A549 (cell line): ENCODE measurements around the gene FSCN2. TPM values are rescaled to one million over a fixed set of nuclear protein-coding genes. Genes with fewer than 3 reads are reported as not detected.

Source experiments
- ATAC-seq, 2 experiments: fragments of 200-7000 bp in 1 of 2; fragments of >200 bp in 1 of 2; cut with Nextera tagmentation in 1 of 2; cut with Tn5 transposase in 1 of 2; 3 replicates each; pipeline versions ENCODE4 v1.8.0 to v1.9.1; 2018 to 2020; ENCODE audit warnings: mild to moderate bottlenecking in 1 of 2, moderate library complexity in 1 of 2
- CTCF ChIA-PET: fragments of 300-600 bp; sonication (Branson Sonifier 250); formaldehyde crosslinking; extraction: SDS; loops from one replicate; lab custom pipeline; 2021; ENCODE audit warnings: antibody characterized with exemption, inconsistent platforms; lab: Yijun Ruan, JAX
- POLR2A ChIA-PET: fragments of 350-600 bp; formaldehyde crosslinking; extraction: SDS; loops from one replicate; lab custom pipeline; 2021; ENCODE audit warnings: antibody characterized with exemption, inconsistent platforms; lab: Yijun Ruan, JAX
- DNase-seq, 2 experiments: peaks; one replicate each; pipeline versions ENCODE4 v3.0.0 to v3.0.0-alpha.2; 2011 to 2016; ENCODE audit warnings: low read depth in 1 of 2, low spot score in 1 of 2
- FAIRE-seq: peaks from 2 replicates; lab custom pipeline; 2011; peaks lifted over from hg19 to GRCh38; lab: Jason Lieb, UNC
- H3K27ac ChIP-seq, 2 experiments: fragments of >200 bp; sonication (Bioruptor Twin); formaldehyde crosslinking; 3 replicates each; pipeline ENCODE4 v1.5.1; 2016 to 2017
- H3K4me1 ChIP-seq: fragments of >200 bp; sonication (Bioruptor Twin); formaldehyde crosslinking; 3 replicates; pipeline ENCODE4 v1.6.1; 2016
- H3K4me2 ChIP-seq: fragments of >200 bp; sonication (Bioruptor Twin); formaldehyde crosslinking; 3 replicates; pipeline ENCODE4 v1.6.1; 2016
- H3K4me3 ChIP-seq: fragments of >200 bp; sonication (Bioruptor Twin); formaldehyde crosslinking; 3 replicates; pipeline ENCODE4 v1.5.1; 2016
- H3K9me3 ChIP-seq: fragments of >200 bp; sonication (Bioruptor Twin); formaldehyde crosslinking; 3 replicates; pipeline ENCODE4 v1.6.1; 2016
- BHLHE40 ChIP-seq: IDR thresholded peaks from 2 replicates; pipeline ENCODE4 v1.6.1; 2012; ENCODE audit warnings: low read depth, low read length, inconsistent platforms
- CEBPB ChIP-seq, 2 experiments: fragments of >200 bp in 1 of 2; sonication (Bioruptor Twin) in 1 of 2; formaldehyde crosslinking in 1 of 2; IDR thresholded peaks; 2 replicates each; pipeline ENCODE4 v1.6.1; 2012 to 2016
- CHD4 ChIP-seq: fragments of 200-600 bp; sonication (generic); IDR thresholded peaks from 2 replicates; pipeline ENCODE4 v1.6.1; 2016; ENCODE audit warnings: antibody characterized with exemption, mild to moderate bottlenecking, borderline replicate concordance
- EHF ChIP-seq: fragments of 250-450 bp; sonication (Bioruptor Pico); IDR thresholded peaks from 2 replicates; pipeline ENCODE4 v1.5.0; 2020; ENCODE audit warnings: mild to moderate bottlenecking
- FOSB ChIP-seq: fragments of 250-450 bp; sonication (Bioruptor Pico); IDR thresholded peaks from 2 replicates; pipeline ENCODE4 v1.5.0; 2020; ENCODE audit warnings: mild to moderate bottlenecking, moderate library complexity
- FOSL2 ChIP-seq, 2 experiments: fragments of 450-650 bp in 1 of 2; fragments of >200 bp in 1 of 2; sonication (Bioruptor Twin) in 1 of 2; formaldehyde crosslinking; IDR thresholded peaks; 2 replicates each; pipeline versions ENCODE4 v1.5.0 to v1.6.1; 2016 to 2020; ENCODE audit warnings: mild to moderate bottlenecking in 1 of 2, moderate library complexity in 1 of 2
- HDAC2 ChIP-seq: fragments of 200-600 bp; sonication (generic); IDR thresholded peaks from 2 replicates; pipeline ENCODE4 v1.6.1; 2016
- HEYL ChIP-seq: fragments of 250-450 bp; sonication (Bioruptor Pico); IDR thresholded peaks from 2 replicates; pipeline ENCODE4 v1.8.0; 2021; ENCODE audit warnings: mild to moderate bottlenecking, moderate library complexity
- HMGXB4 ChIP-seq: fragments of 250-450 bp; sonication (Bioruptor Pico); IDR thresholded peaks from 2 replicates; pipeline ENCODE4 v1.5.0; 2021; ENCODE audit warnings: mild to moderate bottlenecking, moderate library complexity, borderline replicate concordance
- HOXA7 ChIP-seq: fragments of 250-450 bp; sonication (Bioruptor Pico); IDR thresholded peaks from 2 replicates; pipeline ENCODE4 v1.5.0; 2020; ENCODE audit warnings: mild to moderate bottlenecking, moderate library complexity
- HOXB13 ChIP-seq: fragments of 250-450 bp; sonication (Bioruptor Pico); IDR thresholded peaks from 2 replicates; pipeline ENCODE4 v1.5.0; 2020; ENCODE audit warnings: low read depth, mild to moderate bottlenecking, moderate library complexity
- HOXB5 ChIP-seq: fragments of 250-450 bp; sonication (Bioruptor Pico); IDR thresholded peaks from 2 replicates; pipeline ENCODE4 v1.5.0; 2020; ENCODE audit warnings: mild to moderate bottlenecking, moderate library complexity
- KDM1A ChIP-seq: fragments of 200-600 bp; sonication (generic); IDR thresholded peaks from 2 replicates; pipeline ENCODE4 v1.6.1; 2016; ENCODE audit warnings: low read depth, mild to moderate bottlenecking
- KDM5A ChIP-seq: fragments of 200-600 bp; sonication (generic); IDR thresholded peaks from 2 replicates; pipeline ENCODE4 v1.6.1; 2016; ENCODE audit warnings: antibody characterized with exemption, mild to moderate bottlenecking
- MAFK ChIP-seq: fragments of 450-650 bp; IDR thresholded peaks from 2 replicates; pipeline ENCODE4 v1.6.1; 2014; ENCODE audit not compliant: partially characterized antibody
- MAX ChIP-seq: IDR thresholded peaks from 2 replicates; pipeline ENCODE4 v1.6.1; 2012
- NFE2L2 ChIP-seq: fragments of 150-350 bp; conservative IDR thresholded peaks from 2 replicates; pipeline ENCODE4 v1.6.1; 2014; ENCODE audit warnings: low read length
- NPAS2 ChIP-seq: fragments of 250-450 bp; sonication (Bioruptor Pico); IDR thresholded peaks from 2 replicates; pipeline ENCODE4 v1.8.0; 2022; ENCODE audit warnings: mild to moderate bottlenecking, moderate library complexity, borderline replicate concordance
- PHF8 ChIP-seq: fragments of 200-600 bp; sonication (generic); IDR thresholded peaks from 2 replicates; pipeline ENCODE4 v1.6.1; 2016; ENCODE audit warnings: low read depth, mild to moderate bottlenecking, antibody characterized with exemption, moderate library complexity, borderline replicate concordance
- POLR2A ChIP-seq: IDR thresholded peaks from 2 replicates; pipeline ENCODE4 v1.6.1; 2012; ENCODE audit warnings: mild to moderate bottlenecking, low read length
- REST ChIP-seq: fragments of 200-600 bp; sonication (generic); IDR thresholded peaks from 2 replicates; pipeline ENCODE4 v1.6.1; 2016; ENCODE audit warnings: antibody characterized with exemption, mild to moderate bottlenecking, moderate library complexity
- RFX5 ChIP-seq: fragments of 450-650 bp; IDR thresholded peaks from 2 replicates; pipeline ENCODE4 v1.7.1; 2014; ENCODE audit warnings: antibody characterized with exemption, mild to moderate bottlenecking, moderate library complexity
- SMC3 ChIP-seq: fragments of >200 bp; sonication (Bioruptor Twin); formaldehyde crosslinking; IDR thresholded peaks from 3 replicates; pipeline ENCODE4 v1.6.1; 2018; ENCODE audit warnings: inconsistent platforms
- SREBF2 ChIP-seq: fragments of 450-650 bp; IDR thresholded peaks from 2 replicates; pipeline ENCODE4 v1.6.1; 2014; ENCODE audit warnings: mild to moderate bottlenecking, moderate library complexity
- TP53 ChIP-seq: fragments of 250-450 bp; sonication (Bioruptor Pico); IDR thresholded peaks from 2 replicates; pipeline ENCODE4 v1.5.0; 2021; ENCODE audit warnings: mild to moderate bottlenecking, moderate library complexity
- USF2 ChIP-seq: fragments of 450-650 bp; IDR thresholded peaks from 2 replicates; pipeline ENCODE4 v1.6.1; 2014; ENCODE audit warnings: antibody characterized with exemption
- ZC3H11A ChIP-seq: fragments of 450-650 bp; IDR thresholded peaks from 2 replicates; pipeline ENCODE4 v1.6.1; 2014; ENCODE audit warnings: antibody characterized with exemption, mild to moderate bottlenecking
- ZFP36 ChIP-seq: fragments of 450-650 bp; IDR thresholded peaks from 2 replicates; pipeline ENCODE4 v1.6.1; 2014; ENCODE audit warnings: borderline replicate concordance; ENCODE audit not compliant: partially characterized antibody
- ZNF302 ChIP-seq: fragments of 250-450 bp; sonication (Bioruptor Pico); IDR thresholded peaks from 2 replicates; pipeline ENCODE4 v1.9.0; 2021; ENCODE audit warnings: inconsistent platforms, mild to moderate bottlenecking, moderate library complexity
- ZSCAN20 ChIP-seq: fragments of 250-450 bp; sonication (Bioruptor Pico); IDR thresholded peaks from 2 replicates; pipeline ENCODE4 v1.8.0; 2022; ENCODE audit warnings: mild to moderate bottlenecking, moderate library complexity
- WGBS: methylation state at CpG from one replicate; pipeline ENCODE4 v1.1.6; 2017; ENCODE audit errors: missing lambda C conversion rate; 5-methylcytosine and 5-hydroxymethylcytosine counted together
- polyA plus RNA-seq, 4 experiments: library from polyadenylated mRNA; depleted of rRNA in 3 of 4; stranded (reverse); fragments of >200 nt; fragmentation: RNase III in 1 of 4; extraction: RNeasy Plus Mini Kit Qiagen cat#74134 plus additional on column Dnase treatment in 1 of 4; gene quantifications; 2 replicates in 3 of 4; 3 replicates in 1 of 4; pipeline ENCODE4 v1.2.3, GENCODE V29; 2011 to 2017
- TF ChIP-seq, protein P1 (sequence below): IDR thresholded peaks from 2 replicates; pipeline ENCODE4 v1.6.1; 2012
- TF ChIP-seq, protein P2 (sequence below): fragments of >200 bp; sonication (Bioruptor Twin); formaldehyde crosslinking; IDR thresholded peaks from 3 replicates; pipeline ENCODE4 v1.5.1; 2016

Gene FSCN2
- polyA plus RNA-seq, 2 of the 4 experiments (the other 2 are of a cell fraction), result 0.84 to 1.3 TPM

- Histone ChIP-seq H3K27ac (peak overlapping the region; percentile 99), H3K4me2 (peak overlapping the region; percentile 87), H3K4me1 (peaks cover 38% of the 10 kb centered on the region), H3K4me3 (peak overlapping the region; percentile 83), H3K9me3 (no peaks in the 10 kb centered on the region)
- CTCF ChIA-PET, result interaction anchor here (0.6 to 4.7 kb wide), 4 partner anchors 13 to 86 kb away, joined by 3 to 30 read pairs (median 11); no protein-coding TSS in a partner anchor
- WGBS, result 0% methylated on average over 16 of the region's 82 CpGs
- DNase-seq (peak; percentile 75 to 86), FAIRE-seq (no peak), ATAC-seq (peak; percentile 11 to 21)
- POLR2A ChIA-PET, result interaction anchor here (0.9 to 1.4 kb wide), 5 partner anchors 26 to 220 kb away, joined by 3 to 4 read pairs (median 3); partner anchors contain the start of gene SLC38A10
- TF ChIP-seq FOSB, result no peak
- no peak for TF ChIP-seq HOXB5 (CRISPR knock-in tag)
- TF ChIP-seq KDM5A, result no peak
- TF ChIP-seq MAX, result peak; percentile 89
- no peak for TF ChIP-seq RFX5
- TF ChIP-seq HEYL (CRISPR knock-in tag), result no peak
- TF ChIP-seq SREBF2, result no peak
- TF ChIP-seq MAFK, result no peak
- TF ChIP-seq HDAC2, result no peak
- no peak for TF ChIP-seq REST
- no peak for TF ChIP-seq ZFP36
- TF ChIP-seq ZSCAN20 (CRISPR knock-in tag), result no peak
- TF ChIP-seq EHF, result no peak
- 0 out of 2 replicates have a peak, but pooled peaks have one; percentile 65 for TF ChIP-seq TP53
- TF ChIP-seq USF2, result no peak
- no peak for TF ChIP-seq KDM1A
- TF ChIP-seq NPAS2 (CRISPR knock-in tag), result no peak
- no peak for TF ChIP-seq HOXA7
- TF ChIP-seq POLR2A, result peak; percentile 47
- peak; percentile 50 for TF ChIP-seq FOSL2 (IDR thresholded peaks at IDR 0.05)
- peak; percentile 88 for TF ChIP-seq FOSL2 (CRISPR knock-in tag; IDR thresholded peaks at IDR 0.05)
- TF ChIP-seq HMGXB4 (CRISPR knock-in tag), result 0 out of 2 replicates have a peak, but pooled peaks have one; percentile 67
- no peak for TF ChIP-seq ZNF302
- no peak for TF ChIP-seq CEBPB (IDR thresholded peaks at IDR 0.05)
- TF ChIP-seq, protein P1, sequence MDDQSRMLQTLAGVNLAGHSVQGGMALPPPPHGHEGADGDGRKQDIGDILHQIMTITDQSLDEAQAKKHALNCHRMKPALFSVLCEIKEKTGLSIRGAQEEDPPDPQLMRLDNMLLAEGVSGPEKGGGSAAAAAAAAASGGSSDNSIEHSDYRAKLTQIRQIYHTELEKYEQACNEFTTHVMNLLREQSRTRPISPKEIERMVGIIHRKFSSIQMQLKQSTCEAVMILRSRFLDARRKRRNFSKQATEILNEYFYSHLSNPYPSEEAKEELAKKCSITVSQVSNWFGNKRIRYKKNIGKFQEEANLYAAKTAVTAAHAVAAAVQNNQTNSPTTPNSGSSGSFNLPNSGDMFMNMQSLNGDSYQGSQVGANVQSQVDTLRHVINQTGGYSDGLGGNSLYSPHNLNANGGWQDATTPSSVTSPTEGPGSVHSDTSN, result peak; percentile 51; the same call in 1 of the 2 replicates
- no peak for TF ChIP-seq SMC3
- no peak for TF ChIP-seq HOXB13 (CRISPR knock-in tag)
- no peak for TF ChIP-seq CHD4
- peak; percentile 37; the same call in 1 of the 2 replicates for TF ChIP-seq PHF8
- TF ChIP-seq ZC3H11A, result no peak
- TF ChIP-seq NFE2L2, result no peak
- no peak for TF ChIP-seq BHLHE40
- TF ChIP-seq, protein P2, sequence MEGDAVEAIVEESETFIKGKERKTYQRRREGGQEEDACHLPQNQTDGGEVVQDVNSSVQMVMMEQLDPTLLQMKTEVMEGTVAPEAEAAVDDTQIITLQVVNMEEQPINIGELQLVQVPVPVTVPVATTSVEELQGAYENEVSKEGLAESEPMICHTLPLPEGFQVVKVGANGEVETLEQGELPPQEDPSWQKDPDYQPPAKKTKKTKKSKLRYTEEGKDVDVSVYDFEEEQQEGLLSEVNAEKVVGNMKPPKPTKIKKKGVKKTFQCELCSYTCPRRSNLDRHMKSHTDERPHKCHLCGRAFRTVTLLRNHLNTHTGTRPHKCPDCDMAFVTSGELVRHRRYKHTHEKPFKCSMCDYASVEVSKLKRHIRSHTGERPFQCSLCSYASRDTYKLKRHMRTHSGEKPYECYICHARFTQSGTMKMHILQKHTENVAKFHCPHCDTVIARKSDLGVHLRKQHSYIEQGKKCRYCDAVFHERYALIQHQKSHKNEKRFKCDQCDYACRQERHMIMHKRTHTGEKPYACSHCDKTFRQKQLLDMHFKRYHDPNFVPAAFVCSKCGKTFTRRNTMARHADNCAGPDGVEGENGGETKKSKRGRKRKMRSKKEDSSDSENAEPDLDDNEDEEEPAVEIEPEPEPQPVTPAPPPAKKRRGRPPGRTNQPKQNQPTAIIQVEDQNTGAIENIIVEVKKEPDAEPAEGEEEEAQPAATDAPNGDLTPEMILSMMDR, result no peak
Measured at GRCh38 chr17:81514739-81515529, 13.2 kb upstream of the FSCN2 start.
